ENCODE data around the gene LIPC.

Gene LIPC

DNA sequence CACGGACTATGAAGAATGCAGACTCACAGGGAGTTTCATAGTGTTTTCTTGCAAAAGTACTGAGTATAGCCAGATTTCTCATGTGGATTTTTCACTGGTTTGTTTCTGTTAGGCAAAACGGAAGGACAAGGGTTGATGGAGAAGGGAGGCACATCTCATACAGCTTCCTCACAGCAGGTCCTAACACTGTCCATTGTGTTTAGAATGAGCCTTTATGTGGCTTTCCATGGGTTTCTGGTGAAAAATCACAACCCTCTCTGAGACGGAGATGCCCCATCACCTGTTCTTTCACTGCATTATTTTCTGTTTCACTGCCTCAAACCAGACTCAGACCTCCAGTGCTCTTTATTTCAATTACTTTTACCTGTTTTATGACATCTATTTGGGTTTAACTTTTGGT lies 25.0 kb upstream of the LIPC start:
- DNase-seq (ENCODE audit: low read depth in 2 of 2): no peak

DNA sequence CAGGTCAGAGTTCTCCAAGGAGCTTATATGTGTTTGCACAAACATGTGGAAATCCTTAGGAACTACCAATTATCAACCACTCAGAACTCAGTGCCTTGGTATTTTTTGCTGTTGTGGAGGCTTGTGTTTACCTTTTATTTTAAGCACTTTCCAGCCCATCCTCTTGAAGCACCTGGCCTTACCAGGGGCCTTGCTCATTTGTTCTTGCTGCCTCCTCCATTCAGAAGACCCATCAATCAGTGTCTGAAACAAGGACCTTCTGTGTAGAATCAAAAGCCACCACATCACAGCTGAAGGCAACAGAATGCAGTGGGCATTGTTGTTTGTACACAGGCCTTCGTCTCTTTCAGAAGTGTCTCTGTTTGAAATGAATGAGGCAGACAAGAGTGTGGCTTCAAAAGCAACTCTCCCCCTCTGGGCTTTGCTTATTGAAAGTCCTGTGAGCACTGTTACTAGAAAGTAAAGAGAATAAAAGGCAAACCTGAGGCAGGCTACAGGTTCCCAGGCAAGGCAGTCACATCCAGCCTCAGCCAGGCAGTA lies 24.5 kb upstream of the LIPC start:
- no peak for DNase-seq (ENCODE audit: low read depth in 2 of 2)

DNA sequence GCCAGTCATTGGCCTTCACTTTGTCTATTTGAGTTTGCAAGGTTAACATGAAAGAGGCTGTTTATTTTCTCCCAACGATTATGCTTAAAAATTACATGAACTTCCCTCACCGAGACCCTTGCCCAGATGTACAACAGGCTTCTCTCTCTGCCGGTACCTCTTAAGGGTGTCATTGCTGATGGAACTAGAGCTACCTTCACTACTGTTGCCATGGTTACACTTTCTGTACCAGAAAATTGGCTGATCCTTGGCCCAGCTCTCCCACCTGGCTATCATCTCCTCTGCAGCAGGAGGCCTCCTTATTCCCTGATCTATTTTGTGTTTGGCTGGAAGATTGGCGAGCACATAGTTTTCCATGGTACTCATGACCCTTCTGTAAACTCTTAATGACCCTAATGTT lies 24.0 kb upstream of the LIPC start:
- no peak for DNase-seq (ENCODE audit: low read depth in 2 of 2)

DNA sequence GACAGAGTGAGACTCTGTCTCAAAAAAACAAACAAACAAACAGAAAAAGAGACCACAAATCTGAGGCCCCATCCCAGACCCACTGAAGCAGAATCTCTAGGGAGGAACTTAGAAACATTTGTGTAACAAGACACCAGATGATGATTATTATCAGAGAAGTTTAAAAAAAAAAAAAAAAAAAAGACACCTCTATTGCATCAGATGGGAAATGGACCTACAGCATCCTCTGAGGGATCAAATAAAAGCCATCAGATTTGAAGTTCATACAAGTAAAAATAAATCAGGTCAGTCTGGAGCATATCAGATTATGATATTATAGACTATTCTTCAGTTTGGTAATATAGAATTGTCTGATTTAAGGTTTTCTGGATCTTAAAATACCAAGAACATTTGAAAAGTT lies 21.9 kb upstream of the LIPC start:
- DNase-seq (ENCODE audit: low read depth in 2 of 2): no peak

DNA sequence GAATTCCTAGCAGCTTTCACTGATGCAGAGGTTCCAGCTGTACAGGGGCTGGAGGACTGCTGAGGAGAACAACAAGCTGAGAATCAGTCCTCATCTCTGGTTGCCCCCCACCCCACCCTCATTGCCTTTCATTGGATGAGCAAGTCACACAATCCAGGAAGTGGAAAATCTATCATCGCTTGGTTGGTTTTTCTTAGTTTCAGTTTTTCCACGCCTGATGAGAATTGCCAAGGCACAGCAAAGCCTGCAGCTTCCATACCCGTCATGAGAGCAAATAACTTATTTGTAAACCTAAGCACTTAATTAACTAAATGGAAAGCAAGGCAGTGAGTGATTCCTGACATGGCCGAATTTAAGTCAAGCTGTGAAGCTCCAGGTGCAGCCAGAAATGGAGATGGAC lies 21.4 kb upstream of the LIPC start:
- DNase-seq (ENCODE audit: low read depth in 2 of 2): peak; percentile 2 to 19

DNA sequence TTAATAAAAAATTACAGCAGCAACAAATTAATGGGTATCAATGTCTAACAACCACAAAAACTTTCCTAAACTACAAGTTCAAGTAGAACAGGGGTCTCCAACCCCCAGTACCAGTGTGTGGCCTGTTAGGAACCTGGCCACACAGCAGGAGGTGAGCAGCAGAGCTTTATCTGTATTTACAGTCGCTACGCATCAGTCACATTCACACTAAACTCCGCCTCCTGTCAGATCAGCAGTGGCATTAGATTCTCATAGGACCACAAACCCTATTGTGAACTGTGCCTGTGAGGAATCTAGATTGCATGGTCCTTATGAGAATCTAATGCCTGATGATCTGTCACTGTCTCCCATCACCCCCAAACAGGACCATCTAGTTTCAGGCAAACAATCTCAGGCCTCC lies 18.5 kb upstream of the LIPC start:
- no peak for DNase-seq (ENCODE audit: low read depth in 2 of 2)

DNA sequence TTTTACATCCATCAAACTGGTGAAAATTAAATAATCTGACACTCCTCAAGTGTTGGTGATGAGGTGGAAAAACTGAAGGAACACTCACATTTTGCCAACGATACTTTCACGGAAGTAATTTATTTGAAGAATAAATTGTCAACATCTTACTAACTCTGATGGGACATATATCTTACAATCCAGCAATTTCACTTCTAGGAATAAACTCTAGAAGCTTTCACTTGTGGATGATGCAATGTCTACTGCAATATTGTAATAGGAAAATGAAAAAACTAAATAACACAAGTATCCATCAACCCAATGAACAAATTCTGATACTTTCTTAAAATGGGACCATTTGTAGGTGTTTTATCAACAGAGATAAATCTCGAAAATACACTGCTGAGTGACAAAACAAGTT lies 16.2 kb upstream of the LIPC start:
- no peak for DNase-seq (ENCODE audit: low read depth in 2 of 2)

DNA sequence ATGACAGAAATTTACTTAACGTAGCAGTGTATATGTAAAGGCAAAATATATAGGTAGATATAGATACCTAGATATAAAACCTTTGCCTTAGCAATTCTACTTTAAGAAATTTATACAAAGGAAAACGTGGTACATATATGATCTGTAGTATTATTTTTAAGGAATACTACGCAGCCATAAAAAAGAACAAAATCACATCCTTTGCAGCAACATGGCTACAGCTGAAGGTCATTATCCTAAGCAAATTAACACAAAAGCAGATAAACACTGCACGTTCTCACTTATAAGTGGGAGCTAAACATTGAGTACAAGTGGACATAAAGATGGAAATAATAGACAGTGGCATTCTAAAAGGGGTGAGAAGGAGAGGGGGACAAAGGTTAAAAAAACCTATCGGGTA lies 14.8 kb upstream of the LIPC start:
- DNase-seq (ENCODE audit: low read depth in 2 of 2): no peak

DNA sequence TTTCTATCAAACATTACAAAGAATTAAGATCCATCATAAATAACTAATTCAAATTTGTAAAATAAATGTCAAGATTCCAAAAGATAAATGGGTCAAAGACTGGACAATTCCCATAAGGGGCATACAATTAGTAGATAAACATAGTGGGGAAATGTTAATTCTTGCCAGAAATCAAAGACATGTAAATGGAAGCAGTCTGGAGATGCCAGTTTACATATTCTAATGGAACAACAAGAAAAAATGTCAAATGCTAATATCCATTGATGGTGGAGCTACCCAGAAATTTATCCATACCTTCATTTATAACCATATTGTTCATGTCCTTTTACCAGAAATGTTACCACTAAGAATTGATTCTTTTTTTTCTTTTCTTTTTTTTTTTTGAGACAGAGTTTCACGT lies 13.7 kb upstream of the LIPC start:
- no peak for DNase-seq (ENCODE audit: low read depth in 2 of 2)

DNA sequence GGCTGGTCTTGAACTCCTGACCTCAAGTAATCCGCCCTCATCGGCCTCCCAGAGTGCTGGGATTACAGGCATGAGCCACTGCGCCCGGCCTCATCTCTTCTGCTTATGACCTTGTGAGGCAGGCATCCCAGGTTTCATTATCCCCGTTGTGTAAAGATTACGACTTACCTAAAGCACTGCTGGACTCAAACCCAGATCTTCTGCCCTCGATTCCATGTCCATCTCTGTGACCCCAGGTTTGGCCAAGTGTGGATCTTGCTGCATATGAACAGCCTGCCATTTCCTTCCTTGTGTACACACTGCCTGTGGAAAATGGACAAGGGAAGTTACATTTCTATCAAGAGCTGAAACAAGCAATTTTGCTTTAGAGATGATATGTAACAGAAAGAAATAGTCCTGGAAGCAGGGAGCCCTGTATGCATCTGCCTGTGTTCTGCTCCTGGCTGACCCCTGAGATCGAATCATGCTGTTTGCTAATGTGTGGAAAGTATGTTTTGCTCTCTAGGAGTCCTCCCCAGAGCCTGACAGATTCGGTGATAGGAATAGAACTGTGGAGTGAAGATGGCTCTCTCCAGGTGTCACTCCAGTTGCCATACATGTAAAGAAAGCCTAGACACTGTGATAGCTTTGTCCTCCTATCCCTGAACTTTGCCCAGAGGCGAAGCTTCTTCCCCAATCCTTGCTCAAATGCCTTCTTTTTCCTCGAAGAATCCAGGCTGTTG lies 11.8 kb upstream of the LIPC start:
- no peak for DNase-seq (ENCODE audit: low read depth in 2 of 2)

DNA sequence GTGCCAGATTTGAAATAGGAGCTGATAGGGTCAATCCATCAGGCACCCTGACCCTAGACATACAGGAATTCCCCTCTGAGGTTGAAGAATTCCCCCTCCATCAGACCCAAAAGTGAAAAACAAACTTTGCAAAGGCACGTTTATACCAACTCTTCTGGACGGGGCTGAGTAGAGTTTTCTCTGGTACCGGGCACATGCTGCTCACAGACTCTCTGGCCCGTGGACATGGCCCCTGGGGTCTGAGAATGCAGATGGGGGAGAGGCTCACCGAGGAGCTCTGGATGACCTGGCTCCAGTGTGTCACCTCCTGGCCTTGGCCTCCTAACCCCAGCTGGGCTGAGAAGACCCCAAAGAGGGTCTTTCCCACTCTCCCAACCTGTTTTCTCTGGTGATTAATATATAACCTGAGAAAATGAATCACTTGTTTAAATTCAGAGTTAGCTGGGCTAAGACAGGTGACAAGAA lies 11.2 kb upstream of the LIPC start:
- no peak for DNase-seq (ENCODE audit: low read depth in 2 of 2)

DNA sequence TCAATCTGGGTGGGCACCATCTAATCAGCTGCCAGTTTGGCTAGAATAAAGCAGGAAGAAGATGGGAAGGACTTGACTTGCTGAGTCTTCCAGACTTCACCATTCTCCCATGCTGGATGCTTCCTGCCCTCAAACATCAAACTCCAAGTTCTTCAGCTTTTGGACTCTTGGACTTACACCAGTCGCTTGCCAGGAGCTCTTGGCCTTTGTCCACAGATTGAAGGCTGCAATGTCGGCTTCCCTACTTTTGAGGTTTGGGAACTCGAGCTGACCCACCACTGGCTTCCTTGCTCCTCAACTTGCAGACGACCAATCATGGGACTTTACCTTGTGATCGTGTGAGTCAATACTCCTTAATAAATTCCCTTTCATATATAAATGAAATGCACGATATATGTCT lies 8.6 kb upstream of the LIPC start:
- DNase-seq (ENCODE audit: low read depth in 2 of 2): no peak

DNA sequence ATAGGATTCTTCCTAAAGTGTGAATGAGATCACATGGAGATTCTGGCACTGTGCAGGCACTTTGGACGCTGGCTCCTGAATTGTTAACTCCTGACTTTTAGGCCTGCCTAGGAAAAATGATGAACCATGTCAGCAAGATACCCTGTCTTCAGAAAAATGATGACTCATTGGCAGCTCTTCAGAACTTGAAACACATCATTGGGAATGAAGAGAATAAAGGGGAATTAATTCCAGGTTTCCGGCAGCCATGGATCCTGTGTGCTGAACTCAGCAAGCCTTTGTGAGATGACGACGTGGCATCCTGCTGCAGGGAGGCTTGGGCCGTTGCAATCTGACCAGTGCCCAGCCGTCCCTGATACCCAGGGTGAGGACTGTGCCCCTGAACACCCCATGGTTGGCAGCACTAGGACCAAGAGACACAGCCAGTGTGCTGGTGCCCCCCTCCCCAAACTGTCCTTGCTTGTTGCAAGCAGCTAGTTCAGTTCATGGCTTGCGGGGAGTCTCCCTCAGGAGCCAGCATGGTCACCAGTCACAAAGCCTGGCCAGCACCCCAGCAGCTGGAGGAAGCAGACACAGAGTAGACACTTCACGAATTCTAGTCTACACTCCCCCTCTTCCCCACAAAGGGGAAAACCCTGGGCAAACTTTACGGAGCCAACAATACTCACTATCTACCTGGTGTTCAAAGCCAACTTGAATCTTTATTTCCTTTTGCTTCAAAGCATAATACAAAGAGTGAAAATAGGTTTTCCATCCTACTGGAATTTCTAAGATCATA lies 7.8 kb upstream of the LIPC start:
- no peak for DNase-seq (ENCODE audit: low read depth in 2 of 2)

DNA sequence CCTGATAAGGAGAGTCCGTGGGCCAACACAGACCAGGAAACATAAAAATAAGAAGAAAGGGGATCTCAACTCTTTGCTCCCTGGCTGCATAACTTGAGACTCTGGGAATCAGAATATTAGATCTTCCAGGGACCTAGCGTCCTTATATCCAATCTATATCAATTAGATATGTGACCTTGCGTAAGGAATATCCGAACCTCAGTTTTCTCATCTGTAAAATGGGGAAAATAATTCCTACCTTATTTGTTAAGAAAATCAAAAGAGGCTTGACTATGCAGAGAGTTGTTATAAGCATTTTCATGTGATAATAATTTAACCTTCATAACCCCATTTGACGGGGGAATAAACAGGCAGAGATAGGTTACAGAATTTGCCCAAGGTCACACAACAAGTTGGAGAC lies 7.1 kb upstream of the LIPC start:
- DNase-seq (ENCODE audit: low read depth in 2 of 2): no peak

DNA sequence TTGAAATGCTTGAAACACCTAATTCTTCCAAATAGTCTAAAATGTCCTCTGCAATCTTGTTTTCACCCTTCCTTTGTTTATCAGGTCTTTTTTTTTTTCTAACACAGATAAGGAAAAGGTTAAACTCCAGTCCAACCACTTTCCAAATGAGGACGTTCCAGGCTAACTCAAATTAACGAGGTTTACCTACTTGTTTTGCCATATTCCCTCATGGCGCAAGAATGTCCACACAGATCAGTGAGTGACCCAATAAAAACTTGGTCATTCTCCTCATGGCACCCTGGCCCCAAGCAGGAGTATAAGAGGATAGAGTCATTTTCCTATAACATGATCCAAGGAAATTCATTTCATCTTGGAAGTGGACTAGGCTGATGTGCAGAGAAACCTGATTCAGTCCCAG lies 6.6 kb upstream of the LIPC start:
- DNase-seq (ENCODE audit: low read depth in 2 of 2): no peak

DNA sequence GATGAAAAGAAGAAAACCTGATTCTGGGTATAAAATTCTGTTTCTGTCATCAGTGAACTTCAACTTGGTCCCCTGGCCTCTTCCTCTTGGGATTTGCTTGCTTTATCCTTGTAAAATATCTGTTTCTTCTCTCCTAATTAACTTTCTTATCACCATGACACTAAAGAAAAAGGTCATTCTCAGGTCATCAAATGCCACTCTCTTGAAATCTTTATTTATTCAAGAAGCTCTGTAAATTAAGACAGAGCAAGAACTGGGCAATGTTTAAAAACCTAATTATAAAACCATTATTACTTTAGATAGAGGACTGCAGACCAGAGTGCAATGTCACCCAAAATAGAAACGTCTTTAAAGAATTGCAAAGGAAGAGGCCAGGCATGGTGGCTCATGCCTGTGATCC lies 6.0 kb upstream of the LIPC start:
- no peak for DNase-seq (ENCODE audit: low read depth in 2 of 2)

DNA sequence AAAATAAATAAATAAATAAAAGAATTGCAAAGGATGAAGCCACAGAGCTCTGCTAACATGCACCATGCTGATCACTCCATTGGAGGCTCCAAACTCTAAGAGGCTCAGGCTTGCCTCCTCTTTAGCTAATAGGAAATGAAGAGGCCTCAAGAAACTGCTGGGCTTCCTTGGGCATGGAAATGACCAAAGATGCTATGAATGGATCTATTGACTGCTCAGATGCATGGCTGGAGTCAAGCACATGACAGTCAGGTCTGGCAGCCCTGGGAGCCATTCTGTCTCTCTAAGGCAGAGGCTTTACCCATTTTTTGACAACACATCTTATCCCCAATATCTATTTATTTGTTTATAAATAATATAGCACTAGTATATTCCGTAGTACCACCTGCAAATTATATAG lies 5.3 kb upstream of the LIPC start:
- no peak for DNase-seq (ENCODE audit: low read depth in 2 of 2)

DNA sequence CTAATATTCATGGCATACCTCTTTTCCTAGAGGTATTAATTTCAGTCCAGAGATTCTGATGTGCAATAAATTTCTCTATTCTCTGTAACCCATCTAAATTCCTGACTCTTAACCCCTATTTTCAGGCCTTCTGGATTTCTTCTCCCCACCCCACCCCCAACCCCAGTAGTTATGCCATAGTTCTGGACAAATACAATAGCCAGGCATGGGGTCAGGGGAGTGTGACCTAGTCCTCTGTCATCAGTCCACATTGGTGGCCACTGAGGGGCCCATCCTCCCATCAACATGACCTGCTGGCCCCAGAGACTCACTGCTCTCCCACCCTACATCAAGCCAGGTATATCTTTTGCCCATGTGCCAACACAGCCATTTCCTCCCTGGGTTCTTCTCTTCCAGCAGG lies 3.8 kb upstream of the LIPC start:
- DNase-seq (ENCODE audit: low read depth in 2 of 2): no peak

DNA sequence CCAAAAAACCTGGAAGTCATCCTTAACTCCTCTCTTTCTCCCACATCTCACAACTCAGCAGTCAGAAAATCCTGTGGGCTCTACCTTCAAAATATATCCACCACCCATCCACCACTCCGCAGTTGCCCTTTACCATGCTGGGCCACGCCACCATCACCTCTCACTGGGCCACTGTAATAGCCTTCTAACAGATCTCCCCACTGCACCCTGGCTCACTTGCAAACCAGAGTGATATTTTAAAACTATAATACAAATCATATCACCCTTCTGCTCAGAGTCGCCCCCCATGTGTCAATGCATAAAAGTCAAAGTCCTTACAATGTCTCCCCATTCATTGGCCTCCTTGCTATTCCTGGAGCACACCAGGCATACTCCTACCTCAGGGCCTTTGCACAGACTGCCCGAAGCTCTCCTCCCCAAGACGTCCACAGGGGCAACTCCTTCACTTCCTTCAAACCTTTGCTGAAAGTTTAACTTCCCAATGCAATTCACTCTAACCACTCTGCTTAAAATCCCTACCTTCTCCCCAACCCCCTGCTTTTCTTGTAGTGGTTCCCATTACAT lies 1.5 kb upstream of the LIPC start:
- no peak for DNase-seq (ENCODE audit: low read depth in 2 of 2)

DNA sequence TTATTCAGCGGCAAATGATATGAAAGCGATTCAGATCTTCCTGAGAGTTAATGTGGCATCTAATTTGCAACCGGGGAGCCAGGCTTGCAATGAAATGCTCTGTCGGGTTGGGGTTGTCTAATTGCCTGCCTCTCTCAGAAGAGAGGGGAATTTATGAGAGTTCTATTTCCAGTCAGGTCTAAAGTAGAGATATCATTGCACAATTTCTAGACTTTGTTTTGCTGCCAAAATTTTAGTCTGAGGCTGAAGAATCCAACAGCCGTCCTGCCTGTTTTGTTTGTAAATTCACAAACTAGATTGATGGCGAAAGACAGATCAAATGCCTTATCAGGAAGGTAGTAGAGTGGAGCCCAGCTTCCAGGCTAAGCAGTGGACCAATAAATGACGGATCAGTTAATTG lies 610 bp downstream of the LIPC start:
- DNase-seq (ENCODE audit: low read depth in 2 of 2): no peak

DNA sequence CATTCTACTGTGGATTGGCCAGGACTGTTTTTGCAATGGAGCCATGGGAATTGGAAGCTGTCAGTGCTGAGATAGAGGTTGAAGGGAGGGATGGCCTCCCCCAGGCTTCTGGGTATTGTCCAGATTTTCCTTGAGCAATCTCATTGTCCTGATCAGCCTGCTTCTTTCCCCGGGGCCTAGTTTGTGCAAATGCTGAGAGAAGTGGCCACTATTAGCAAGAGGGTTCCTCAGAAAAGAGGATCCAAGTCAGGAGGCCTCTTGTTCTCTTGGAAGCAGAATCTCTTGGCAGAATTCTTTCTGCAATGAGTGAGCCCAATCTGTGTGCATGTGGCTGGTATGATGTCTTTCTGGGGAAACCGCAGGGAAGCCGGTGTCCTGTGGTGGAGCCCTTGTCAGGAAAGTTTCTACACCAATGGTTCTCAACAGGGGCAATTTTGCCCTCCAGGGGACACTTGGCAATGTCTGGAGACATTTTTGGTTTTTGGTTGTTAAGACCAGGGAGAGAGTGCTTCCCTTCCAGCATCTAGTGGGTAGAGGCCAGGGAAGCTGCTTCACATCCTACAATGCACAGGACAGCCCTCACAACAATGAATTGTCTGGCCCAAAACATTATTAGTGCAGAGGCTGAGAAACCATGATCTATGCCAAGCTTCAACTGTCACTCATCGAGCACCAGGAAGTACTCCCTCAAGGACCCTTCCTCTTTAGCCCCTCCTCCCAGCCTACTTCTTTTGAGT lies 2.0 kb downstream of the LIPC start:
- no peak for DNase-seq (ENCODE audit: low read depth in 2 of 2)

DNA sequence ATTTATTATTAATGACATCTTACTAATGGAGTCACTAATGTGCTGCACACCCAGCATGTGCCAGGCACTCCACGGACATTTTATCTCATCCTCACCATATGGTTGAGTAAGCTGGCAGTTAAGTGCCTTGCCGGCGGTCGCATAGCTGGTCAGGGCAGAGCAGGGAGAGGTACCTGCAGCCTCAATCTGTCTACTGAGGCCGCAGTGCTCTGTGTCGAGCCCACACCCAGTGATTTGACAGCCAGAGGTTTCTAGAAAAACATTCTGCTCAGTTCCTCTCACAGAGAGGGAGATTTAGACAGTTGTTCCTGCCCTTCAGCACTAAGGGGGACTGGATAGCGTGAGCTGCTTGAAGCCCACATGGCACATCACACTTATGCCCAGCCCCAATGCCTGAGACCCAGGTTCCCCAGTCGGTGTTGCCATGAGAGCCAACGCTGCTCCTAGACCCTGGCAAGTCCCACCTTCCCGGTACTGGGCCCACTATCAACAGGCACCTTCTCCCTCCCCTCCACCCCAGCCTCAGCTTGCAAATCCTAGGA lies 2.6 kb downstream of the LIPC start:
- DNase-seq (ENCODE audit: low read depth in 2 of 2): no peak

Data from stimulated activated CD8-positive, alpha-beta memory T cell treated with anti-CD3 and anti-CD28 coated beads, Interleukin-15, amount 100 ng/mL, for 4 hours (primary cell).